GM21723 (cell line): Measurements from ENCODE around the gene SUPT5H.
"Not testable (repeated sequence)": the region's sequence is repeated elsewhere in the genome, so short reads cannot be mapped to it uniquely, and the experiment has no call there.

Source experiments
- ATAC-seq: cut with Tn5 transposase; IDR thresholded peaks from one replicate; pipeline ENCODE4 v1.9.1; 2021; ENCODE audit warnings: mild to moderate bottlenecking, moderate library complexity; ENCODE audit not compliant: unreplicated experiment

Gene SUPT5H

DNA sequence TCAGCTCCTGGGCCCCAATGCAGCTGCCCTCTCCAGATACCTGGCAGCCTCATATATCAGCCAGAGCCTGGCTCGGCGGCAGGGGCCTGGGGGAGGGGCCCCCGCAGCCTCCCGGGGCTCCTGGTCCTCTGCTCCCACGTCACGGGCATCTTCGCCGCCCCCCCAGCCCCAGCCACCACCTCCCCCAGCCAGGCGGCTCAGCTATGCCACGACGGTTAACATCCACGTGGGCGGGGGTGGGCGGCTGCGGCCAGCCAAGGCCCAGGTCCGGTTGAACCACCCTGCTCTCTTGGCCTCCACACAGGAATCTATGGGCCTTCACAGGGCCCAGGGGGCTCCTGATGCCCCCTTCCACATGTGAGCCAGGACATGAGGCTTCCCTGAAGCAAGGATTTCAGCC, 20.4 kb upstream of the SUPT5H start:
- no peak for ATAC-seq

DNA sequence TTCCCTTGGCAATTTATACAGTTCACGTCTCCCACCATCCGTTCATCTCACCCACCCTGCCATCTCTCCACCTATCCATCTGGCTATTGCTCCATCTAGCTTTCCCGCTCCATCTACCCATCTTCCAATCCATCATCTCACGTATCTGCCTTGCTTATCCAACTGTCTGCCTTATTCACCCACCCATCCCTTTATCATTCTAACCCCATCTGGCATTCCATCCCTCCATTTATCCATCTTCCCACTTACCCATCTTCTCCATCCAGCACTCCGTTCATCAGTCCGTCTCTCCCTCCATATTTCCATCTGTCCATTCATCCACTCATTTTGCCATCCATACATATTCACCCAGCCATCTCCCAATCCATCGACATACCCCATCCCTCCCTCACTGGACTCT, 19.6 kb upstream of the SUPT5H start:
- ATAC-seq = no peak

DNA sequence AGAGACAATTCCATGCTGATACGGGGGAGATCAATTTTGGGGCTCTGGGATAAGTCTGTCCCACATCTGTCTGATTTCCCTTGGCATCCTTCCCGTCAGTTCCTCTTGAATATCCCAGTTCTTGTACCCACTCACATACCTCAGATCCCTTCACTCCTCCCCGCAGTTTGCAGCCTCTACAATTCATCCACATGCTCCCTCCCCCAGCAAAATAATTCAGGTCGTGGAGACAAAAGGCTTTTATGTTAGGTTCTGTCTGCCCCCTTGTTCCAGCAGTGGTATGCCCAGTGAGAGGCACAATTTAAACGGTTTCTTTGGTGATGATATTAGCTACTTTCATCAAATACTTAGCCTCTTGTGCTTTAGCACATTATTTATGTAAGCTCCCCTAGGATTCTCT, 19.2 kb upstream of the SUPT5H start:
- no peak for ATAC-seq

DNA sequence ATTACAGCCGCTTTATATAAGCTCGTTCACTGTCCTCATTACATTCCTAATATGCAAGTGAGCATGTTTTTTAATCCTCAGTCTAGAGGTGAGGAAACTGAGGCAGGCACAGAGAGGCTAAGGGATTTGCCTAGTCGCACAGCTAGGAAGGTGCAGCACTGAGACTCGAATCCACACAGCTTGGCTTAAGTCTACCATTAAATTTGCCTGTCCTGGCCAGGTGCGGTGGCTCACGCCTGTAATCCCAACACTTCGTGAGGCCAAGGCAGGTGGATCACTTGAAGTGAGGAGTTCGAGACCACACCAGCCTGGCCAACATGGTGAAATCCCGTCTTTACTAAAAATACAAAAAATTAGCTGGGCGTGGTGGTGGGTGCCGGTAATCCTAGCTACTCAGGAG, 17.7 kb upstream of the SUPT5H start:
- no peak for ATAC-seq

DNA sequence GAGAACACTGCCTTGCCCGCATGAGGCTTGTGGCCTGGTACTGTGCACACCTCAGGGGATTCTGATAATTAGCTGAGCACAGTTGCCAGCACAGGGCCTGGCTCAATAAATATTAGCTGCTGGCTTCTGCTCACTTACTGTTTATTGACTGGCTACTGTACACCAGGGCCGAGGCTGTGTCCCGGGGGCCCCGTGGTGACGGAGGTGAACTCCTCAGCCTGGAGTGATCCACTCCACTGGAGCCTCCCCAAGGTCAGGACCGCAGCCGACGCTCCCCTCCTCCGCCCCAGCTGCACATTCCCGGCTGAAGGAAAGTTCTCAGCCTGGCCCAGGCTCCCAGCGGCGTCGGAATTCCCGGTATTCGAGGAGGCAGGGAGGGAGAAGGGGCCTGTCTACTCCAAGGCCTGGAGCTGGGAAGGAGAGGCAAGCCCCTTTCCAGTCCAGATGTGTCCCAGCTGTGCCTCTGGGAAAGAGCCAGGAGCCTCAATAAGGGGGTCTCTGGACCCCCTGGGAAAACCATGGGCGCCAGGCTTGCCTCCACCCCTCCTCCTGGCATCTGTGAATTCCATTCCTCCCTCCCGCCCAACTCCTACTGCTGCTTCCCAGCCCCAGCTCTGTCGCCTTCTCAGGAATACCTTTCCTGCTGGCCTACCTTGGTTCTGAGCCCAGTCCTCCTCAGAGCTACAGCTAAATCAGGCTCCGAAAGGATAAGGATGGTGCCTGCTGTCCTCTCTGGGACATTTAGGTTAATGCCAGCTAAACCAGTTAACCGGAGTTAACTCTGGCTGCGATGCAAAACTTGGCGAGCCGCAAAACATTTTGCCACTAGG, 16.9 kb upstream of the SUPT5H start:
- ATAC-seq = no peak

DNA sequence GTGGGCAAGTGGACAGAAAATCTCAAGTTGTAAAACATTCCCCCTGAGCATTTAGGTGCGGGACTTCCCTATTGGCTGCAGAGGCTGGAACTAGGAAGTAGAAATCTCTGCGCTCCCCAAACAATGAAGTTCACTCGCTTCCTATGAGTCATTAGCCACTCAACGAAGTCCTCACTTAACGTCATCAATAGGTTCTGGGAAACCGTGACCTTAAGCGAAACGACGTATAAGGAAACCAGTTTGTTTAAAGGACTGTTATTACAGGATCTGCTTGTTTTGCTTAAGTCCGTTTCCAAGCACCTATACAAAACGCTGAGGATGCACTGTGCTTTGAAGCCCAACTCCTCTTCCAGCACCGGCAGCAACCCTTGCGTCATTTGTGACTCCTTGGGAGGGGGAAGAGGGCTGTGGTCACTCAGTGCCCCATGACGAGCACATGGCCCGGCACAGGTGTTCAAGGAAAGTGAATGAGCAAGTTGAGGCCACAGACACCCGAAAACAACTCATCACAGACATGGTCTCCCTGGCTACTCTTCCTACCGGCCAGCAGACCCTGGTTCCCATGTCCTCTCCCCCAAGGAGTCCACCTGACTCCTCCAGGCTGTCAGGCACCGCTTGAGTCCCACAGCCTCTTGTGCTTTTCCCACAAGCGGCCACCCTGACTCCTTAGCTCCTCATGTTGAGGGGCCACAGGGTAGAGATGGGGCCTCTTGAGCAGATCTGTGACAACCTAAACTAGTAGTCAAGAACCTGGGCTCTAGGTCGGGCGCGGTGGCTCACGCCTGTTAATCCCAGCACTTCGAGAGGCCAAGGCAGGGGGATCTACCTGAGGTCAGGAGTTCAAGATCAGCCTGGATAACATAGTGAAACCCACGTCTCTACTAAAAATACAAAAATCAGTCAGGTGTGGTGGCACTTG, 14.4 kb upstream of the SUPT5H start:
- peak; percentile 47 for ATAC-seq

DNA sequence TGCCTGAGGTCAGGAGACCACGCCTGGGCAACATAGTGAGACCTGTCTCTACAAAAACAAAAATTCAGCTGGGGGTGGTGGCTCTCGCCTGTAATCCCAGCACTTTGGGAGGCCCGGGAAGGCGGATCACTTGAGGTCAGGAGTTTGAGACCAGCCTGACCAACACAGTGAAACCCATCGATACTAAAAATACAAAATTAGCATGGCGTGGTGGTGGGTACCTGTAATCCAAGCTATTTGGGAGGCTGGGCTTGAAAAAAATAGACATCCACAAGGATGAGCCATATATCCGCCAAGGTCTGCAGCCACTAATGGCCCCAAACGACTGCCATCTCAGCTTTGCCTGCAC, 12.7 kb upstream of the SUPT5H start:
- ATAC-seq = no peak

DNA sequence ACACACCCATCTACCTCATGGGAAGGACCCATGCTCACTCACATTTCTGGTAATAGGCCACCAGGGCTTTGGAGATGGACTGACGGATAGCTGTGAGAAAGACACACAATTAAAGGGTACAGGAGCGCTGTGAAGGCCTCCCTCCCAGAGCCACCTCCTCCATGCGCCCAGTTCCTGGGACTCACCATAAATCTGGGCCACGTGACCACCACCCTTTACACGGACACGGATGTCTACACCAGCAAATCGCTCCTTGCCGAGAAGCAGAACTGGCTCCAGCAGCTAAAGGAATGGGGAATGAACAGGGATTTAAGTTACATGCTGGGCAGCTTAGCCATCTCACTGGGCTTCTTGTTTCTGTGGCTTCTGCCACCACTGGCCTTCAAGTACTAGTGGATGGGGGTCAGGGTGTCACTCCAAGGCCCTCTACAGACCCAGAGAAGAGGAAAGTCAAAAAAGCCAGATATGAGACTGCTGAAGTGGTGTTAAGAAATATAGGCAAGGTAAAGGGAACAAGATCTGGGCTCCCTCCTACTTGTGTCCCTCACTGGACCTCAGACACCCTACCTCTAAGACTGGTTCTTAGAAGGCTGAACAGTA, 11.8 kb upstream of the SUPT5H start:
- no peak for ATAC-seq

DNA sequence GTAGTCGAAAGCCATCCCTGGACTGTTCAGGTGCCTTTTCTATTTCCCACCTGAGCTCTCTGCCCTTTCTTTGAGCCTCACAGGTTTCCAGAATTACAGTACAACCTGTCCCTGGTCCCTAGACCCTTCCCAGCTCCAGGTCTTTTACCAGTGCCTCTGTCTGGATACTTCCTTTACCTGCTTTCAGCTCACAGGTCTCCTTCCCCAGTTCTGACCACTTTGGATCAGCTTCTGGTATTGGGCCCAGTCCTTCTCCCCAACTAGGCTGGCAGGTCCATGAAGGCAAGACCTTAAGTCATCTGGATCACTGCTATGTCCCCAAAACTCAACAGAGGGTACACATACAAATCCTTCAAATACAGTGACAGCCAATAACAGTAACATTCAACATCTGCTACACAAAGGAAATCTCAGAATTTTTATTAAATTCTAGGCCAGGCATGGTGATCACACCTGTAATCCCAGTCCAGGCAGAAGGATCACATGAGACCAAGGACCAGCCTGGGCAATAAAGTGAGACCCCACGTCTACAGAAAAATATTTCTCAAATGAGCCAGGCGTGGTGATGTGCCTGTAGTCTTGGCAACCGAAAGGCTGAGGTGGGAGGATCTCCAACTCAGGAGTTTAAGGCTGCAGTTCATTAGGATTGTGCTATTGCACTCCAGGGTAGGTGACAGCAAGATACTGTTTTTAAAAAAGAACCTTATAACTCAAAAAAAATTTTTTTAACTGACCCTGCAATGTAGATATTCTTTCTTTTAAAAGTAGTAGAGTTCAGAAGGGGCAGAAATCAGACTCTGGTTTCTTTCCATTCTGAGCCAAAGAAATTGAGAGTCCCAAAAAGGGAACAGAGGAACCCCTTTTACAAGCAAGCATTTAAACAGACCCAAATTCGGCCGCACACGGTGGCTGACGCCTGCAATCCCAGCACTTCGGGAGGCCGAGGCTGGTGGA, 11.0 kb upstream of the SUPT5H start:
- no peak for ATAC-seq

DNA sequence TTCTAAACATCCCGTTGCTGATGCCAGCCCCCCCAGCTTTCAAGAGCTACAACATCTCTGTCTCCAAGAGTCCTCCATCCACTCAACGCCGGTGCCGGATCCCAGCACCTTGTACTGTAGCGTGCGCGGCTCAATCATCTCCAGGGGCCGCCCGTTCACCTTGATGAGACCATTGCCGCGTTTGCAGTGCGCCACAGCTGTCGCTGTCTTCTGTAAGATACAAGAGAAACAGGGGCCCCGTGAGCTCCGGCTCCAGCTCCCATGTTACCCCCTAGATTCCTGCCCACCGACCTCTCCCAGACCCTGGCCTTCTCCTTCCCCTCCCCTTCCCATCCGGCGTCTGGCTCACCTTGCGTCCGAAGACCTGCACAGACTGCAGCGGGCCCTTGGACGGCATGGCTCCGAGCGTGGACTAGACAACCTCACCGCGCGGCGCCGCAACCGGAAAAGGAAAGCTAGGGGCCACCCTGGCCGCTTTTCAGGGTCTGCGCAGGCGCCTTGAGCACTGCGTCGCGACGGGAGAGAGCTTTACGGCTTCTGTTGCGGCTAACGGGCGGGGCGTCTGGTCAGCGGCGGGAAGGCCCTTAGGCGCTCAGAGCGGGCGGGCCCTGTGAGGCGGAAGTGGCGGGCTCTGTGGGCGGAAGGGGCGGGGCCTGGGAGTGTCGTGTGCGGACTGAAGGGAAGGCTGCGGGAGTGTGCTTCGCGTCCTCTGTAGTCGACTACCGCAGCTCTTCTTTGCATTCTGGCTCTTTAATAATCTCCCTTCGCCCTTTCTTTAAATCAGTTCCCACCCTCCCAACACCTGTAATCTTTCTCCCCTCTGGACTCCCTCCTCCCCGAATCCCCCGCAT, 9.7 kb upstream of the SUPT5H start, which contains the start of gene RPS16:
Gene RPS16, minus strand, starts transcription at position 451 of the 851 bp plus-strand sequence. Its CDS starts 54 bp downstream, at position 397.
- ATAC-seq = peak; percentile 66

DNA sequence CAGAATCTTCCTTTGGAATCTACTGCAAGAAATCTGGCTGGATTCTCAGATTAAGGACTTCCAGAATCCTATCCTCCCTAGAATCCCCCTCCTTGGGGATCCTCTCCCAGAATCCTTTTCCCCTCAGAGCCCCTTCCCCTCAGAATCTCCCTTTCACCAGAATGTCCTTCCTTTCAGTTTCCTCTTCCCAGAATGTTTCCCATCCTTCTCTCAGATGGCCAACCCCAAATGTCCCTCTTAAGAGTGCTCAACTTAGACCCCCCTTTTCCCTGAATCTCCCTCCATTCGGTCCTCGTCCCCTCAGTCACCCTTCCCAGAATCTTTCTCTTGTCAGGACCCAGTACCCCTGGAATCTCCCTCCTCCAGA, 9.0 kb upstream of the SUPT5H start:
- no peak for ATAC-seq

DNA sequence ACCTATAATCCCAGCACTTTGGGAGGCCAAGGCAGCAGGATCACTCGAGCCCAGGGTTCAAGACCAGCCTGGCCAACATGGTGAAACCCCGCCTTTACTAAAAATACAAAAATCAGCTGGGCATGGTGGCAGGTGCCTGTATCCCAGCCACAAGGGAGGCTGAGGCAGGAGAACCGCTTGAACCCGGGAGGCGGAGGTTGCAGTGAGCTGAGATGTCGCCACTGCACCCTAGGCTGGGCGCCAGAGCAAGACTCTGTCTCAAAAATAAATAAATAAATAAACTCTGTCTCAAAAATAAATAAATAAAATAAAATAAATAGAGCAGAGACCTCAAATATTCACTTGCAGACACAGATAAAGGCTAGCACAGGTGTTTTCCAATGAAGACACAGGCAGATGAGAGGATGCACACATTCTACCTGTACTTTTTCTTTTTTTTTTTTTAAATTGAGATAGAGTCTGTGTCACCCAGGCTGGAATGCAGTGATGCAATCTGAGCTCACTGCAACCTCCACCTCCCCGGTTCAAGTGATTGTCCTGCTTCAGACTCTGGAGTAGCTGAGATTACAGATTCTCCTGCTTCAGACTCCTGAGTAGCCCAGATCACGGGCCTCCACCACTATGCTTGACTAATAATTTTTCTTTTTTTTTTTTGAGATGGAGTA, 7.0 kb upstream of the SUPT5H start:
- no peak for ATAC-seq

DNA sequence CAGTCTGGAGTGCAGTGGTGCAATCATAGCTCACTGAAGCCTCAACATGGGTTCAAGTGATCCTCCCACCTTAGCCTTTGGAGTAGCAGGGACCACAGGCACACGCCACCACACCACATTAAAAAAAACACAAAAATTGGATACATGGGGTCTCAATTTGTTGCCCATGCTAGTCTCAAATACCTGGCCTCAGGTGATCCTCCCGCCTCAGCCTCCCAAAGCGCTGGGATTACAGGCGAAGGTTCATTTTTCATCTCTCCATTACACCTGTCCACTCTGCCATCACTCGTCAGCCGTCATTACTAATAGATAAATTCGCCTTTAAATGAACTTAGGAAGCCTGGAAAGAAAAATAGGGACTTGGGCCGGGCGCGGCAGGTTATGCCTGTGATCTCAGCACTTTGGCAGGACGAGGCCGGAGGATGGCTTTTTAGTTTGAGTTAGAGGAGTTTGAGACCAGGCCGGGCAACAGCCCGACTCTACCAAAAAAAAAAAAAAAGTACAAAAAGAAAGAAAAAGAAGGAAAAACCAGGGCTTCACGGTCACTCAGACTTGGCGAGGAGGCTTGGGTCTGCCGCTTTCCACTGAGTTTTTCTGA, 685 bp upstream of the SUPT5H start:
- no peak for ATAC-seq

DNA sequence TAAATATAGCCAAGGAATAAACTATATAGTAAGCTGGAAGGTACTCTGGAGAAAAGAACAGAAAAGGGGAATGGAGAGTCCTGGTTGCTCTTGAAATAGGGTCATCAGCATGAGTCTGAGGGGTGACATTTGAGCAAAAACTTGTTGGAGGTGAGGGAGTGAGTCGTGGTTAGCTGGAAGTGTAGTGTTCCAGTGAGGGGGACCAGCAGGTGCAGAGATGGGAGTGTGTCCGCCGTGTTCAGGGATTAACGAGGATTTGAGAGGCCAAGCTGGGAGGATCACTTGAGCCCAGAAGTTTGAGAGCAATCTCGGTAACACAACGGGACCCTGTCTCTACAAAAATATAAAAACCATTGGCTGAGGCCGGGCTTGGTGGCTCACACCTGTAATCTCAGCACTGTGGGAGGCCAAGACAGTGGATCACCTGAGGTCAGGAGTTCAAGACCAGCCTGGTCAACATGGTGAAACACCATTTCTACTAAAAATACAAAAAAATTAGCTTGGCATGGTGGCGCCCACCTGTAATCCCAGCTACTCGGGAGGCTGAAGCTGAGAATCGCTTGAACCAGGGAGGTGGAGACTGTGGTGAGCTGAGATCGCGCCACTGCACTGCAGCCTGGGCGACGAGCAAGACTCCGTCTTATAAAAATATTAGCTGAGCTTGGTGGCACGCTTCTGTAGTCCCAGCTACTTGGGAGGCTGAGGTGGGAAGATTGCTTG, 1.1 kb downstream of the SUPT5H start:
- no peak for ATAC-seq

DNA sequence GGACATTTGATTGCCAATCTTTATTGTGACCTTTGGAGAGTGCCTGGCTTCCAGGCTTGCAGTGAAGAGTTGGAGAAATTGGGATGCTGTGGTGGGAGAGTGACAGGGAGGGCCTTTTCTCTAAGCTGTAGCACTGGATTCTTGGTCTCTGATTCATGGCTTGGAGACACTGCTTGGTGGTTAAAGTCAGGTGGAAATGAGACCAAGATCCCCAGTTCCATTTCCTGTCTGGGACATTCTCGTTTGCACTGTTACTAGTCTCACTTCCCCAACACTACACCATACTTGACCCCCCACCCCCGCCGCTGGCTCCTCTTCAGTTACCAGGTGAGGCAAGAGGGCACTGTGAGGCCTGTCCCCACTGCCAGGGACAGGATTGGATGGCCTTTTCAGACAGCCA, 2.9 kb downstream of the SUPT5H start:
- no peak for ATAC-seq

DNA sequence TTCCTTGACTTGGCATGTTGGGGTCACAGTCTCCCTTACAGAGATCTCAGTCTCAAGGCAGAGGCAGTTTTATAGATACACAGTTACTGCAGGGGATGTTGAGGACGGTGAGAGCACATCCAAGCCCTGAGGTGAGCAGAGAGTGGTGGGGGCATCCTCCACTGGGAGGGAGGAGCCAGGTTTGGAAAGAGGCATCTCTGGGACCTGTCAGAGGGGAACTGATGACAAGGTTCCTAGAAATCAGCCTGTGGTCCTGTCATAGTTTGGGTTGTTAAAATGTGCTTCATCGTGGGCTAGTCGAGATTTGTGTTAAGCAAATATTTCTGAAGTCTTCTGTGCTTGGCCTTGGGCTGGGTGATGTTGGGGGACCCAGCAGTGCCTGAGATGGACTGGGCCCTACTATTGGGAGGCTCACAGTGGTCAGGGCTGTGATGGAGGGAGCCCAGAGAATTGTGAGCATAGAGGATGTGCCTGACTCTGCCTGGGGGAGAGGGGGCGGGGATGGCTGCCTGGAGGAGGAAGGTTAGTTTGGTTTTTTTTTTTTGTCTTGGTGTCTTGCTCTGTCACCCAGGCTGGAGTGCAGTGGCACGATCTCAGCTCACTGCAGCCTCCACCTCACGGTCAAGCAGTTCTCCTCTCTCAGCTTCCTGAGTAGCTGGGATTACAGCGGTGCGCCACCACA, 3.9 kb downstream of the SUPT5H start:
- no peak for ATAC-seq

DNA sequence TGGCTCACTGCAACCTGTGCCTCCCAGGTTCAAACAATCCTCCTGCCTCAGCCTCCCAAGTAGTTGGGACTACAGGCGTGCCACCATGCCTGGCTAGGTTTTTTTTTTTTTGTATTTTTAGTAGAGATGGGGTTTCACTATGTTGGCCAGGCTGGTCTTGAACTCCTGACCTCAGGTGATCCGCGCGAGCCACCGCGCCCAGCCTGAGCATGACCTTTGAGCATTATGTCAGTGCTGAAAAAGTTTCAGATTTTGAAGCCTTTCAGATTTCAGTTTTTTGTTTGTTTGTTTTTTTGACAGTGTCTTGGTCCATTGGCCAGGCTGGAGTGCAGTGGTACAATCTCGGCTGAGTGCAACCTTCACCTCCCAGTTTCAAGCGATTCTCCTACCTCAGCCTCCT, 5.9 kb downstream of the SUPT5H start:
- not testable (repeated sequence) for ATAC-seq
